ENCODE results near the gene CDH13. TPM values are rescaled to one million over a fixed set of nuclear protein-coding genes. Genes with fewer than 3 reads are reported as not detected.
A peak's percentile ranks its signal among the peaks of the same experiment; 100 is the strongest.

CDH13 gene
- total RNA-seq, 1 donor from 2014 or later, result 28.9 TPM

DNA sequence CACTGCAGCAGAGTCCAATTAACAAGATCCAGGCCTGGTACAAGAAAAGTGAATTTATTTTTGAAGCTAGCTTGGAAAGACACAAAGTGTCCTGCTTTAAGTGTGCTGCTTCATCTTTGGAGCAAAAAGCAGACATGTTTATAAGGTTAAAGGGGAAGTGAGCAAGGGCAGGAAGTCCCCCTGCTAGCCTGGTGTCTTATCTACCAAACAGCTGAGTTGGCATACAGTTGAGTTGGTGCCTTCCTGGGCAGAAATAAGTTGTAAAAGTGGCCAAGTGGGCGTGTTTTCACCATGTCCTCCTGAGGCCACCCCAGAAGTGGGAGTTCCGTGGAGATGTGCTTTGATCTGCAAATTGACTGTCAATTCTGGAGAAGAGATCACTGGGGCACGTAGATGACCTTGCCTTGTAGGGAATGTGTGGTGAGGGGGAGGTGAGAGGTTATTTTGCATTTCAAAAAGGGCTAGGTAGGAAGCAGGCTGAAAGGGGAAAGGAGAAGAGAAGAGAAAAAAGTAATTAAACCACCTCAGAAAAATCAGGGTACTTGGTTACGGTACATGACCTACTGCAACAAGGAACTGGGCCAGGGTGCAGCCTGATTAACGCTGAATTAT, 1142.7 kb downstream of the CDH13 start:
- no peak for DNase-seq

DNA sequence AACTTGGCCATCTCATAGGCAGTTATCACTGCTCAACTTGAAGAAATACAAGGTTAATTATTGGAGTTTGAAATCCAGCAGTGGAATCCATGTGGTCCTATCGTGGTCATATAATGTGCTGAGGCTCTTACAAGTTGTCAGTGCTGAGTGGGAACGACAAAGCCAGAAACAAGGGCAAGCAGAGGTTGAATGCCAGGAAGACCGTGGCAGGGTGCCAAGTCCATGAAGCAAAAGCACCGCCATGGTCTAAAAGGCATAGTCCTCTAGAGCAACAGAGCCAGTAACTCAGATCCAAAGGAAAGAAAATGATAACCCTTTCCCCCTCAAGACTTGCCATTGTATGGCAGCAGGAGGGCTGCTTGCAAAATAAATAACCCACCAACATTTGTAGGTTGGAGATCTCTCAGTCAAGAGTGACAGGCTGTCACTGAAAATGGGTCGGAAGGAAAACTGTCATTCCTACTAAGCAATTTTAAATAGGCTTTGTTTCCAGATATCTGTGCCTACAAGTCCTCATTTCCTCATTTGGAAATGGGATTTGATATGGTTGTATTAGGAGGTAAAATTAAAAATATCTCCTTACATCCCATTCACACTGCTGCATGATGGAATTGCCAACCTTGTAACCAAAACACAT, 1144.7 kb downstream of the CDH13 start:
- DNase-seq, result no peak

DNA sequence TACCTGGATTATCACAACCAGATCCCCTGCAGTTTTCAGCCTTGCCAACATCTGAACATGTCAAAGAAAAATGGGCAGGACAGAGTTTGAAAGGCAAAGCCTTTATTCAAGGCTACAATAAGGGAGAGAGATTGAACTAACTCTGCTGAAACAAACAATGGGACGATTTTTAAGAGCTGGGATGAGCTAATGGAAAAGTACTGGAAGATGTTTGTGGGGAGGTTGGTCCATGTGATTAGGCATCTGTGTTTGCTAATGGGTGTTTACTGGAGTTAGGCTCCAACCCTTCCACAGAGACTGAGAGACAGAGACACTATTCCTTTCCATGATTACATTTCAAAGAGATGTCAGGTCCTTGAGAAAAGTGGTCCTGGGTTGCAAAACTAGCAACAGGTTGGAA, 1146.0 kb downstream of the CDH13 start:
- no peak for DNase-seq

DNA sequence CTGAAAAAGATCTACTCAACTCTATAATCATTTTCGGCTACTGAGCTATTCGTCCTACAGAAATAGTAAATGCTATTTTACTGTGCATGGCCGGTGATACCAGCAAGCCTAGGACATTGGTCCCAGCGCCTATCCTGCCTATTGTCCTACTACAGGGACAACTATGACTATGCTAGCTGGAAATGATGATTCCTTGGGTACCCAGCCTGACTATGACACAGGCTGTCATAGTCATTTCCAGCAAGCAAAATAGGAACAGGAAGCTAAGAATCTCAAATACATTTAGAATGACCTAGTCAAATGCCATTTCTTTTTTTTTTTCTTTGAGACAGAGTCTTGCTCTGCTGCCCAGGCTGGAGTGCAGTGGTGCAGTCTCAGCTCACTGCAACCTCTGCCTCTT, 1147.3 kb downstream of the CDH13 start:
- no peak for DNase-seq

DNA sequence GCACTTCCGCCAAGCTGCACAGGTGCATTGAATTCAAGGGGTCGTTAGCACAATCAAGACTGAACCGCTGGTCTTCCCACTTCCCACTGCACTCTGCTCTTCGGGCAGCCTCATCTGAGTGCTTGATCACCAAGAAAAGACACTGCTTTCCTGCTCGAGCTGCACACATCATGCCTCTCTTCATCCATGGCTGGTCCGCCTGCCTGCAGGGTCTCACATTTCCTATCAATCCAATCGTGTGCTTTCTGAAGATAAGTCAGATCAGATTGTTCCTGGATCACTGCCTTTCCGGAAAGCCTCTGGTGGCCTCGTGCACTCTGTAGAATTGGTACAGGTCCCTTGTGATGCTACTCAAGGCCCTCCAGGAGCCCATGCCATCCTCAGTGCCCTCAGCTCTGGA, 1150.2 kb downstream of the CDH13 start:
- no peak for DNase-seq

DNA sequence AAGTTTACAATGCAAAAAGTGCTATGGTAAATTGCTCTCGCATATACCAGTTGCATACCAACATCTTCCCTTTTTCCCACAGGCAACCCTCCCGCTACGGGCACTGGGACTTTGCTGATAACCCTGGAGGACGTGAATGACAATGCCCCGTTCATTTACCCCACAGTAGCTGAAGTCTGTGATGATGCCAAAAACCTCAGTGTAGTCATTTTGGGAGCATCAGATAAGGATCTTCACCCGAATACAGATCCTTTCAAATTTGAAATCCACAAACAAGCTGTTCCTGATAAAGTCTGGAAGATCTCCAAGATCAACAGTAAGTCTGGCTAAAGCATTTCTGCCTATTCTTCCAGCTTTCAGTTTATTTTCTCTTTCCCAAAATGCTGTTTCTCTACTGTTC, 1153.1 kb downstream of the CDH13 start:
- DNase-seq, result no peak

DNA sequence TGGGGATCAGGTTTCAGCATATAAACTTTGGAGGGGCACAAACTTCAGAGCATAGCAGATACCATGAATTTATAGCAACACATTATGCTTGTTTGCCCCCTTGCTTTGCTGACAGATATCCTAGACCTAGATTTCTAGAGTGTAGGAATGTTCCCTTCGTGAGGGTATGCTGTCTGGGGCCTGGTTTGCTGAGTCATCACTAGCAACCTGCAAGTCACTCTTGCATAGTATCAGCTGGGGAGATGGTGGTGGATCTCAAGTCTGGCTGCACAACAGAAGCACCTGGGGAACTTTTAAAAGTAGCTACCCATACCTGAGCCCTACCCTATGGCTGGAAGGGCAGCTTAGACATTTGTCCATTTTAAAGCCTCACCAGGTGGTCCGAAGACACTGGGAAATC, 1158.7 kb downstream of the CDH13 start:
- DNase-seq, result no peak

DNA sequence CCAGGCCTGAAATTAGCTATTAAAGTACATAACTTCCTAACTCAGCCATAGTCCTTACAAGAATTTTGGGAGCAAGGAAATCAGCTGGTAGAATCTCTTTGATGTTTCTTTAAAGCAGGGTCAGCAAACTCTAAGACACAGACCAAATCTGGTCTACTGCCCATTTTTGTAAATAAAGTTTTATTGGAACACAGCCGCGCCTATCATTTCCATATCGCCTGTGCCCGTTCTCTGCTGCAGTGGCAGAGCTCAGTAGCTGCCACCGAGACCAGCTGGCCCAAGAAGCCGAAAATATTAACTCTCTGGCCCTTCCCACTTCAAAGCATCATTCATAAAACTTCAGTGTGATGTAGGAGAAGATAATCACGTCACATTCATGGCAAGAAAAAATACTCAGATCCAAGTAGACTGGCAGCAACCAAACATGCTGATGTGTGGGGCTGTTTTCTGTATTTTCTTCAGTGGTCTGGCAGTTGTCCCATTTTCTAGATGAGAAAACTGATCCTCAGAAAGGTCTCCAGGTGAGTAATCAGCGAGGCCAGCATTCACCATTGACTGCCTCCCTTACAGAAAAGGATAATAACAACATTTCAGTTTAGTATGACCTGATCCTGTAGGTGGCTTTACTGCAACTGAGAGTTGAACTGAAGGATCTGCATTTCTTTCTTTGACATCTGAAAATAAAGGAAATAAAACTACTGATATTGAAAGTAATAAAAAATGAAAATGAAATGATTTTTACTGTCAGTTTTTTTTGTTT, 1163.1 kb downstream of the CDH13 start:
- no peak for DNase-seq

DNA sequence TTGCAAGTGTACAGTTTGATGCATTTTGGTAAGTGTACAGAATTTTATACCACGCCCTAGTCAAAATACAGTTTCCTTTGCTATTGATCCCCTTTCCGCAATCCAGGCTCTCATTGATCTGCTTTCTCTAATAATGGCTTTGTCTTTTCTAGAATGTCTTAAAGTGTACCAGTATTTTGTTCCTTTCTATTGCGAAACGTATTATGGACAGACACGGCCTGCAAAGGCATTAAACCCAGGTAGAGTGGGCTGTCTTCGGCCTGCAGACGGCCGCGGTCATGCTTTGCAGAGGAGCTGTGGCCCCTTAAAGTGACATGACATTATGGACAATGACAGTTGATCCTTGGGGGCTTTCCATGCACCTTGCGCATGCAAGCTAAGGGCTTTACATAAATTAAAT, 1165.1 kb downstream of the CDH13 start:
- no peak for DNase-seq

DNA sequence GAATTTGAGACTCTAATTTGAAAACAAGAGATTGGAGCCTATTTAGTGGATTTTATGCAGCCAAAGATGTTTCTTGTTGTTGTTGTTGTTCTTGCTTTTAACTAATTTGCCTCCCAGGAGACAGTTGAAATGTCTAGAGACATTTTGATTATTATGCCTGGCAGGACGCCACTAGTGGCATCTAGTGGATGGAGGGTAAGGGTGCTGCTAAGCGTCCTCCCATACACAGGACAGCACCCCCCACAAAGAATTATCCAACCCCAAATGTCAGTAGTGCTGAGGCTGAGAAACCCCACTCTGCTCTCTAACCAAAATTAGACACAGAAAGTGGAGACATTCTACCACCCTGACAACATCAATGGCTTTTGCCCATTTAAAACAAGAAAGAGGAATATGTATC, 1165.6 kb downstream of the CDH13 start:
- no peak for DNase-seq

DNA sequence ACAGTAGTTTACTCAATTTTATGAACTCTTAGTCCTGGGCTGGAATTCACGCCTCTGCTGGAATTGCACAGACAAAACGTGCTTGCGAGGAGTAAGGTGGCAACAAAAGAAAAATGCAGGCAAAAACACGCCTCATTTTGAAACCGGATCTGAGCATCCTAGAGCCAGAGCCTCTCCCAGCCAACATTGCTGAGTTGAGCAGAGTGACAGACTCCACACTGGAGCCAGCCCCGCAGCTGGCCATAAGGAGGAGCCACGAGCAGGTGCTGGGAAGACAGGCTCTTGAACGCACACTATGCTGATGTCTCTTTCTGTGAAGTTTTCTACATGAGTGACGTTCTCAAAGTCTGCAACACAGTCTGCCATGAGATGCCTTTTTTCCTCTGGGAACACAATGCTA, 1166.4 kb downstream of the CDH13 start:
- DNase-seq, result no peak

DNA sequence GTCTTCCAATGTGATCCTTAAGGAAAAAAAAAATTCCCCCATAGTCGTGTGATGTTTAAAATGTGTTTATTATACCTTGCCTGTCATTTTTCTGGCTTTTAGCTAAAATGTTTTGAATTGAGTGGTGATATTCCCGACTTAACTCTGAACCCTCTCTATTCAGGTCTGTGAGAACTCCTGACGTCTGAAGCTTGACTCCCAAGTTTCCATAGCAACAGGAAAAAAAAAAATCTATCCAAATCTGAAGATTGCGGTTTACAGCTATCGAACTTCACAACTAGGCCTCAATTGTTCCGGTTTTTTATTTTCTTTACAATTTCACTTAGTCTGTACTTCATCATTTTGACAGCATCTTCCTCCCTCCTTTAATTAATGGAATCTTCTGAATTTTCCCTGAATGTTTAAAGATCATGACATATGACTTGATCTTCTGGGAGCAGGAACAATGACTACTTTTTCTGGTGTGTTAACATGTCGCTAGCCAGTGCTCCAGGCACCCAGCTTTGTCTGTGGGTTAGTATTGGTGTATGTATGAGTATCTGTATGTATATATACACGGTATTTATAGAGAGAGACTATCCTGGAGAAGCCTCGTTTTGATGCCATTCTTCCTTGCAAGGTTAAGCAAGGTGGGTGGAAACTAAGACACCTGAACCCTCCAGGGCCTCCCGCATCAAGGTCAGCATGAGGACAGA, 1168.2 kb downstream of the CDH13 start:
- no peak for DNase-seq

DNA sequence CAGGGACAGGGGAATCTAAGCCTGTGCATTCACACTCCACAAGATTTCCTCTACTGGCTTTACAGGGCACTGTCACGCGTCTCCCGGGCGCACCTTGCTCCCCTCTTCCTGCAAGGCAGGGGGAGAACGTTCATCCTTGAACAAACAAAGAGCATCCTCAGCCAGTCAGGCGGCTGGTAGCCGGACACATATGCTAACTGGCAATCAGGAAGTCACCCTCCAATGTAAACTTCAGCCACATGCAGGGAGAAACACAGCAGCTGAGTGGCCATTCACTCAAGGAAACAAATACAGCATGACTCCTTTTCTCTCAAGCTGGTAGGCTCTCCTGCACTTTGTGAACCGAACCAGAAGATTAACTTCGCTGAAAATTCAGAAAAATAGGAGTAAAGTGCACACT, 1170.2 kb downstream of the CDH13 start:
- DNase-seq, result no peak

DNA sequence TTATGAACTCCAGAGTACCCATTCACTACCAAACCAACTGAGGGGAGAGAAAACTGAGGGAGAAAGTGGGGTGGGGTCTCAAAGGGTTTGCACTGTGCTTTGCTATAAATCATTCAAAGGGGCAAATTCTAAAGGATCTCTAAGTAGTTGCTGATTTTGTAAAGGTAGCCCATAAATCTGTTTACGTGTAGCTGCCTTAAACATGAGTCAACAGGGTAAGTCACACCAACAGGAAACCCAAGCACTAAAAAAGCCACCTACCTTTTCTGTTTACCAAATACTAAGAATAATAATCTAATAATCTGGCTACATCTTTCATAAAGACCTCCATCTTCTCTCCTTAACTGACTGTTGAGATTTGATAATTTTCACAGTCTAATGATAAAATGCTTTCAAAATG, 1172.6 kb downstream of the CDH13 start:
- no peak for DNase-seq

DNA sequence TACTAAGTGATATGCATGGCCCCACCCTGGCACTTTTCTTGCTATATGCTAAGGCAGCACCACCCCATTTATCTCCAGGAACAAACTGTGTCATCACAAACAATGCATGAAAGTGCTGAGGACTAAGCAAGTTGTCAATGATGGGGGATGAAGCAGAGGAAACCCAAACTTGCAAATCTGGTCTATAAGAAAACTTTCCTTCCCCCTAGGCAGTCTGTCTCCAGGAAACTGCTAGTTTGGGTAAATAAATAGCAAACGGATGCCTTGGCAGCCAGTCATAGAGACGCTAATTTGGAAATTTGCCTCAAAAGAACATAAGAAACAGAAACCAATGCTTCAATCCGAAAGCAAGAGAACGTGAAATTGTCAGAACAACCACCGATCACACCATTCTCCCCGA, 1175.4 kb downstream of the CDH13 start:
- DNase-seq, result peak; percentile 81

DNA sequence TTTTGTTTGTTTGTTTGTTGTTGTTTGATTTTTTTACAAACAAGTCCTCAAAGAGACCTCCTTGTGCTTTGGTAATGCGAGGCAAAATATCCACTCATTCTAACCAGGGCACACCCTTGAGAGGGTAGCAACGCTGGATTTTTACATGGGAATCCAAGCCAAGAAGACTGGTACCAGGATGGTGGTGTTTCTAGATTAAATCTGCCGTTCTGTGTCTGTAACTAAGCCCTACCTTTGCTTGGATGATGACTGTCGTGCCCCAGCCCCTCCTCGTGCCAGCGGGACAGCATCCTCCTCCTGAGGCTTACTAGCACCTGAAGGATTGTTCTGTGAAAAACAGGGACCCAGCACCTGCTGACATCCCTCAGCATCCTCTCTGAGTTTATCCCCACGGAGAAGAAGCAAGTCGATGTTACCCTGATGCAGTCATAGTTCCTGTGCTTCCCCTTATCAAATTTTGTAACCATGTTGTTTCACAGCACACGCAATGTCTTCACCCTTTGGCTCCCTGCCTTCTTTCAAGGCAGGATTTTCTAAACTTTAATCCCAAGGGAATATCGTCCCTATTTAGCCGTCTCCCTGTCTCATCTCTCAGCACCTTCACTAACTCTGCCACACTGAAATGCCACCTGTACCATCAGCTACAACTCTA, 1175.9 kb downstream of the CDH13 start:
- no peak for DNase-seq

DNA sequence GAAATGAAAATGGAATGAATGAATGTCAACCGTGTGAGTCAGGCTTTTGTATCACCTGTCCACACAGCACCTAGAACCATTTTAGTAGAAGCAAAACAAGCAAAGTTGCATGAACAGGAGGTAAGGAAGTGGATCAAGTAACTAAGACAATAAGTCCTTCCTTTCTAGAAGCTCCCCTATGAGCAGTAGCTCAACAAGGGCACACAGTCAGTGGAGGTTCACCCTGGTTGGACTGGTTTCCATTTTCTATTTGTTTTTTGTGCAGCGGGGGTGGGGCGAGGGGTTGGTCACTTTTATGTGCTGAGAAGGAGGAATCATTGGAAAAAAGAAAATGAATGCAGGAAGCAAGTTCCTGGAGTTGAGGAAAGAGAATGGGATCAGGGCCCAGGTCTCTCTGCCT, 1177.0 kb downstream of the CDH13 start:
- DNase-seq, result no peak

DNA sequence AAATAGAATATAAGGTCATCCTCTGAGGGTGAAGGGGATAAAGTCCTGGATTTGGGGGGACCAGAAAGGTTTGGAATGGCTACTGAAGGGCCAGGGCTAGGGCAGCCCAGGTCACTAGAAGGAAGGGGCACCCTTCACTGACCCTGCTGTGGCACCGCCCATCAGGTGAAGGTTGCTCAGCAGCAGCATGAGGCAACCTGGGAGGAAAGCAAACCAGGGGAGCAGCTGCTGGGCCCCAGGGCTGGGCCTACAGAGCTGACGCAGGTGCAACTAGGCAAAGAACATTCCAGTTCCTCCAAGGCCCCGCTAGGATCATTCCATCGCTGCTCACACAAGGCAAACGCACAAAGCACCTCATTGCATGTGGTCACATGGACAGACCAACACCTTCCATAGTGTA, 1177.6 kb downstream of the CDH13 start:
- no peak for DNase-seq

DNA sequence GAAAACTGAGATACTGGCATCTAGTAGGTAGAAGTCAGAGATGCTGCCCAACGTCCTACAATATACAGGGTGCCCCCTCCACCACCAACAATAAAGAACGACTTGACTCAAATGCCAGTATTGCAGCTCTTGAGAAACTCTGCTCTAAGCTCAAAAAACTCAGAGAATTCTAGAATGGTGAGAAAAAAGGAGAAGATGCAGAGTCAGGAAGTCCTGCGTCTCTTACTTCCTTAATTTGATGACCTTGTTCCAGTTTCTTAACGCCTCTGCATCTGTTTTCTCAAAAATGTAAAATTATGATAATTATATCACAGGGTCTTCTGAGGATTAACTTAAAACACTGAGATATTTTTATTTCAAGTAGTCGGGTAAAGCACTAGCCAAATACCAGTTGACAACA, 1179.3 kb downstream of the CDH13 start:
- DNase-seq, result no peak

DNA sequence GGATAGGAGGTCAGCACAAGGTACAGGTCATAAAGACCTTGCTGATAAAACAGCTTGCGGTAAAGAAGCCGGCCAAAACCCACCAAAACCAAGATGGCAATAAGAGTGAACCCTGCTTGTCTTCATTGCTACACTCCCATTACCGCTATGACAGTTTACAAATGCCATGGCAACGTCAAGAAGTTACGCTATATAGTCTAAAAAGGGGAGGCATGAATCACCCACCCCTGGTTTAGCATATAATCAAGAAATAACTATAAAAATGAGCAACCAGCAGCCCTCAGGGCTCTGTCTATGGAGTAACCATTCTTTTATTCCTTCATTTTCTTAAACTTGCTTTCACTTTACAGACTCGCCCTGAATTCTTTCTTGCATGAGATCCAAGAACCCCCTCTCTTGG, 1180.0 kb downstream of the CDH13 start:
- no peak for DNase-seq

DNA sequence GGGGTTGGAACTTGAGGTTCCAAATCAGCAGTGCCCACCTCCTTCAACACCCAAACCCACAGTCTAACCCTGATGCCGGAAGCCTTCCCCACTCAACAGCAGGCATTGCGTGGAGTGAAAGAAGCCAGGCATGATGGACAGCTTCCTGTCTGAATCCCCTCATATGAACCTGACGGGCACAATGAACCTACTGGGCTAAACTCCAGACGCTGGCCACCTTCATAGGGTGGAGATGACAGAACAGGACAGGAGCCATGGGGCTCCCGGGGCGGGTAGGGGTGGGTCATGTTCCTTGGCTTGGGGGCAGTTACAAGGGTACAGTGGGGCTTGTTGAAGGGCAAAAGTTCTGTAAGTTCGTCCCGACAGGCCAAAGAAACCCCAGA, 1180.5 kb downstream of the CDH13 start:
- DNase-seq, result no peak

DNA sequence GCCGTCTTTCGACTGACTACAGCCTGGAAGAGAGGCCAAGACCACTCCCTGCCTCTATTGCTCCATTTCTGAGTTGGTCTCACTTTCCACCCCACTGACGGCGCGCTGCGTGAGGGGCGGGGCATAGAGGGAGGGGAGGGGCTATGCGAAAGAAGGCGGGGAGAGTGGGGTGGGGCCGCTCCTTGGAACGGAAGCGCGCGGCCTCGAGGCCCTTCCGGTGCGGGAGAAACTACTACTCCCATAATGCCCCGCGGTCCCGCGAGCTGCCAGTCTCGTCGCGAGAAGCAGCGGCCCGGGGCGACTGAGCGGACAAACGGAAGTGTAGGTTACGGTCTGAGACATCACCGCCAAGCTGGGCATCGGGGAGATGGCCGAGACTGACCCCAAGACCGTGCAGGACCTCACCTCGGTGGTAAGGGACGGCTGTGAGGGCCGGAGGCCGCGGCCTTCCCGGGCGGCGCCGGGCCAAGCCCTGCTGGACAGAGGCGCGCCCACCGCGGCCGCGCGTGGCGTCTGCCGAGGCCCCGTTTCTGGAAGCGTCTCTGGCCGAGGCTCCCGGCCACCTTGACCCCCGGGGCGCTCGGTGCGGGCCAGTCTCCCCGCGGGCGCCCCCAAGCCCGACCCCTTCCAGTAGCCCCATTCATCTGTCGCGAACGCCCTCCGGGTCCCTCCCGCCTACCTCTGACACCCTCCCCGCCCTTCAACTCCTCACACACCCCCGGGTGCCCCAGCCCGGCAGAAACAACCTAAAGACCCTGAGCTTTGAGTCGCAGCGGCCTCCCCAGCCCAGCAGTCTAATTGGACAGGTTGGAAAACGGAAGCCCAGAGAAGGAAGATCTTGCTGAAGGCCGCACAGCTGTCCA, 1181.2 kb downstream of the CDH13 start, which contains the start of gene HSBP1:
TSS of gene HSBP1 (plus strand) at position 269 of the 863 bp plus-strand sequence. CDS start at position 368, 99 bp downstream.
- DNase-seq, result peak; percentile 83

Data from skin of body (tissue), 2 donors.